NCI-H82 treated with DMSO at 0.1 percent for 48 hours (cell line): ENCODE data around the gene ADAM12.
"Not testable (repeated sequence)": the region's sequence is repeated elsewhere in the genome, so short reads cannot be mapped to it uniquely, and the experiment has no call there.

ENCODE experiments used
- DNase-seq: peaks from one replicate; lab custom pipeline; 2025; ENCODE audit not compliant: unreplicated experiment; lab: John Stamatoyannopoulos, UW

The ADAM12 gene

DNA sequence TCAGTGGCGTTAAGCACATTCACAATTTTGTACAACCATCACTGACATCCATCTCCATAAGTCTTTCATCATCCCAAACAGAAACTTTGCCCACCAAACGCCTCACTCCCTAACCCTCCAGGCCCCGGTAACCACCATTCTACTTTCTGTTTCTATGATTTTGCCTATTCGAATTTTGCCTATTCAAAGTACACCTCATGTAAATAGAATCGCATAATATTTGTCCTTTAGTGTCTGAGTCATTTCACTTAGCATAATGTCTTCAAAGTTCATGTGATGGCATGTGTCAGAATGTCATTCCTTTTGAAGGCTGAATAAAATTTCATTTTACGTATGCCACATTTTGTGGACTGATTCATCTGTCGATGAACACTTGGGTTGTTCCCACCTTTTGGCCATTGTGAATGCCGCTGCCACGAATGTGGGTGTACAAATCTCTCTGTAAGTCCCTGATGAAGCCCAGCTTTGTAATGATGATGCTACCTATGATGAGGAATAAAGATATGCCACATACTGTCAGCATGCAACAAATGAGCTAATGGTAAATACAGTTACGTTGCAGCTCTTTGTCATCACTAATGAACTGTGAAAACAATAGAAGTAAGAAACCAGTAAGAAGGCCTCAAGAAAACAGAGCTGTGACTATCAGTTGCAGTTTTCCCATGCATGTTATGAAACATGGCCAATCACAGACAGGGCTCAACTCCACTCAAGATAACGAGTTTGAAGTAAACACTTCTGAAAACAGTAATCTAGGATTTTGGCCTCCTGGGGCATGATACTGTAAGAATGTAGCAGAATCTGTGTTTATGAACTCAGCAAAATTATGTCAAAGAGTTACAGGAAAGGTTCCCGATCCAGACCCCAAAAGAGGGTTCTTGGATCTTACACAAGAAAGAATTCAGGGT, 120.0 kb downstream of the ADAM12 start:
- DNase-seq: no peak

DNA sequence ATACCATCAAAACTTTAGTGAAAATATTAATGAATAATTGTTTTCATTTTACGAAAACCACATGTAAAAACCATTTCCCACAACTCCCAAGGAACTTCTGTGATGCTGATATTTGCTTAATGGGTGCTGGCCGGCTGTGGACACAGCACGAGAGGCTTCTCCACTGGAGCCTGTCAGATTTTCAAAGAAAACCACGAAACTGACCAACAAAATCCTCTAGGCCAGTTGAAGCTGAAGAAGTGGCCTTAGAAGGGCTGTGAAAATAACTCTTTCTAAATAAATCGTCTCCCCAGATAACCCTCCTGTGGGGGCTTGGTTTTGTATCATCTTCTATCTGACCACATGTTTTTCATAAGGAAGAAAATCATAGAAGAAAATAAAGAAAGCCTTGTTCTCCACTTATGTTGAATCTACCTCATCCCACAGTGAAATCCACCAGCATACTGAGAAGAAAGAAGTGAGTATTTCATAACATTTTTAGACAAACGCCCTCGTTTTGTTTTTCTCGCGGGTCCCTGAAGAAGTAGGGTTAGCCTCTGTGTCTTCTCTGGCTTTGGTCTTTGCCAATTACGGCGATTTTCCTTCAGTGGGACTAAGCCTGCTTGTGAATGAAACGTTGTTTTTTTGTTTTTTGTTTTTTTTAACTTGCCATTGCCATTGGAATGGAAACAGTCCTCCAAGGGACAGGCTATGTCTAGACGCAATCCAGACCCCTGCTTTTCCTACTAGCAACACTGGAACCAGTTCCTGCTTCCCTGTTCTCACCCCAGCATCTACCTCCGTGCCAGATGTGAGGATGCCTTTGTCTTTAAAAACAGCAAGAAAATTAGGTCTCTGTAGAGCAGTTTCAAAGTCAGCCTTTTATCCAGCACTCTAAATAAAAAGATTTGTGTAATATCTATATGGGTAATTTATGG, 123.9 kb downstream of the ADAM12 start:
- no peak for DNase-seq

DNA sequence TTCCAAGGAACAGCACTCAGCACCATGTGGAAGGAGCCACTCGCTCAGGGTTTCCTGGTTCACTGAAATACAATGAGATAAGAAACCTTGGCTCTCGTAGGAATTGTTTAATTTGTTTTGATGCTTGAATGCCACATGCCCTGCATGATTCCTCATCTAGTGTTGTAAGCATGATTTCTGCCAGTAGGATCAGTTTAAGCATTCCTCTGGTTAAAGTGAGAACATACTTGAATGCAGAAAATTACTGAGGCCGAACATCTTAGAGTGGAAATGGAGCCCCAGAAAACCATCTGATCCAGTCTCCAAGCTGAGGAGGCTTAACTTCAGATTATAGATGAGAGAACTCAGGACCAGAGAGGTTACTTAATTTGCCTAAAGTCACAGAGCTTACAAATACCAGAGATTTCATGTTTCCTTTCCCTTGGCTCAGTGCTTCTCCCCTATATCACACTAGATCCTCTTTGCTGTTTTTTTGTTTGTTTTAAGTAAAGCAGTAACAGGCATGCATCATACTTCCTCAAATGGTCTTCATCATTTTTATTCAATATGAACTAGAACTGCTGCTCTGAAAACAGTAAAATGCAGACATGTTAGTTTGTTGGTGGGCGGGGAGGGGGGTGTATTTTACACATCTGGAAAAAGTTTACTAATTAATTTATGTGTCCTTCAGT, 125.1 kb downstream of the ADAM12 start:
- no peak for DNase-seq

DNA sequence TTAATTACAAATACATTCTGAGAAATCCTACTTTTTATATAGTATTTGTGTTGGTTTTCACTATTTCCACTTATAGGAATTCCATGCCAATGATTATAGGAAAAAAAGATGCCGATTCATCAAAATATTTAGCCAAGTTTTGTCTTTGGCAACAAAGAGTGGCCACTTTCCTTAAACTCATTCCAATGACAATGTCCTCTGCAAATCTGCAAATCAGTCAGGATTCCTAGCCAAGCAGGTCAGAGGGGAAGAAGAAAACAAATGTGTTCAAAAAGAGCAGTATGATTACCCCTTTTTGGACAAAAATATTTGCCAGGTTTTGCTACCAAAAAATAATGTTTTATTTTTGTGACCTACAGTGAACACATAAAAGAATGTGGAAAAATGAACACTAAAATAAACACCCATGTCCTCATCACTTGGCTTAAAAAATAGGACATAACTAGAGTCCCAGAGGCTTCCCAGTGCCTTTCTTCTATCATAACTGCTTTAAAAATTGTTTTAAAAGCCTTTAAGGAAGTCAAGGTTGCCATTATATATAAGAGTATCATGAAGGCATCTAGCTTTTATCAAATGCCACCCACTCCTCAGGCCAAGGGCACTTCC, 125.9 kb downstream of the ADAM12 start:
- no peak for DNase-seq

DNA sequence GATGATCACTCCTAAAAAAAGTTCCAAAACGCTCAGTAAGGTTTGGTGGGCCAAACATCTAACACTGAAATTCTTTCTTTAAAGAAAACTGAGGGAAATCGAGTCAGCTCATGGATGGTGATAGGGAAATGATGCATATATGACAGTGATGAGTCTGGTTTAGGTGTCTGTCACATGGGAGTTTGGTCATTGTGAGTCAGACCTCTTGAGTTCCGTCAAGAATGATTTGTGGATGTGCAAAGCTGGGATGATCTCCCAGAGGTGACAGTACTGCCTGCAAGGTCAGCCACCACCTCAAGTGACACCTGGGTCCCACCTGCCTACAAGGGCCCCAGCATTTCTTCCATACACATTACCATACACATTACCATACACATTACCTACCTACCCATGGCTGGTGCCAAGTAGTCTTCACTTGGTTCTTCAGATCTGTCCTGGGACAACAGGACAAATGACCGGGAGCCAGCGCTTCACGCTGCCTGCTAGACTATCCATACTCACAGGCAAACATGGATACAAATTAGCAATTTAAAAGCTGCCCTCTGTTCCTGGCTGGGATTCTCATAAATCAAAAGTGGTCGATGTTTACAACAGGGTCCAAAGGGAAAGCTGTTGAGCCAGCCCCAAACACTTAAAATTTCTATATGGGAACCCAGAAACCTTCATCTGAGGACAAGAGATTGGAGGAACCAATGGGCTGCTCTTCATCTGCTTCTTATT, 128.4 kb downstream of the ADAM12 start:
- DNase-seq: no peak

DNA sequence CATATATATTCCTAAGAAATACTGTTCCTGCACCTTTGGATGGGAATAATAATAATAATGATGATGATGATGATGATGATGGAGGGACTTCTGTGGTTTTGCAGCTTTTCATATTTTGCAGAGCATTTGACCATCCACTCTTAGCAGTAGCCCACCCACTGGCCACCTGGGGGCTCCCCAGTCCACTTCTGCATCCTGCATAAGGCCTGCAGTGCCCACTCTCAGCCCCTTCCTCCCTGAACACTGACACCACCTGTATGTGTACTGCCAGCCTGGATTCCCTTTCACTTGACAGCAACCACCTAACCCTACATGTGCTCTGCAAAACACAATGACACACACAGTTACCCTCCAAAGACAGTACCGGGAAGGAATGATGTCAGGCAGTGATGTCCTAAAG, 131.4 kb downstream of the ADAM12 start:
- DNase-seq: no peak

DNA sequence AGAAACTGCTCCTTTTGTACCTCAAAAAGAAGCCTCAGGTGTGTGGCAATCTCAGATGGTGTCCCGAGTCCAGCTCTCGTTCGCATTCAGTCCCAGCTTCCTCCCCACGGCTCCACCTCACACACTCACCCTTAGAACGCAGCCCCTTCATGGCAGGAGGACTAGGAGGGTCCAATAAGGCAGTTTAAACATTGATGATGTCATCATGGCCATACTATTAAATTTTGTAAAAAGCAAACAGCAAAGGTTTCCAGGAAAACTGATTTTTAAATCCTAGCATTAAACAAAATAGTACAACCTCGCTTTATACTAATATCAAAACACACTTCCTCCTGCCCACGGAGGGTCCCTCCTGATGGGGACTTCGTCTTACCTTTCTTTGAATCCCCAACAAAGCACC, 133.0 kb downstream of the ADAM12 start:
- no peak for DNase-seq

DNA sequence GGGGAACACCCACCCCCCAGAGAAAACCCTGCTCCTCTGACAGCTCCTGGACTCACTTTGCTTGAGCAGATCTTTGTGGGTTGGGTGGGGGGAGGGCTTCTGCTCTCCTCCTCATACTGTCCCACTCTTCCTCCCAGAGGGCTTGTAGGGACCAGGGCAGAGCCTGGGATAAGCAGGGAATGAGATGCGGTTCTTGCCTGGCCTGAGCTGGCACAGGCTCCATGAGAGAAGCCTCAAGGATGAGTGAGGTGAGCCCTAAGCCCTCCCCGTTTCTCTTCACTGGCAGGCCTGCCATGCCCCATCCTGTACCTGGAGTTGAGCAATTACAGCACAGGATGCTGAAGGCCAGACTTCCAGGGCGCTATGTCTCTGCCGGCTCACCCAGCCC, 134.7 kb downstream of the ADAM12 start:
- no peak for DNase-seq

DNA sequence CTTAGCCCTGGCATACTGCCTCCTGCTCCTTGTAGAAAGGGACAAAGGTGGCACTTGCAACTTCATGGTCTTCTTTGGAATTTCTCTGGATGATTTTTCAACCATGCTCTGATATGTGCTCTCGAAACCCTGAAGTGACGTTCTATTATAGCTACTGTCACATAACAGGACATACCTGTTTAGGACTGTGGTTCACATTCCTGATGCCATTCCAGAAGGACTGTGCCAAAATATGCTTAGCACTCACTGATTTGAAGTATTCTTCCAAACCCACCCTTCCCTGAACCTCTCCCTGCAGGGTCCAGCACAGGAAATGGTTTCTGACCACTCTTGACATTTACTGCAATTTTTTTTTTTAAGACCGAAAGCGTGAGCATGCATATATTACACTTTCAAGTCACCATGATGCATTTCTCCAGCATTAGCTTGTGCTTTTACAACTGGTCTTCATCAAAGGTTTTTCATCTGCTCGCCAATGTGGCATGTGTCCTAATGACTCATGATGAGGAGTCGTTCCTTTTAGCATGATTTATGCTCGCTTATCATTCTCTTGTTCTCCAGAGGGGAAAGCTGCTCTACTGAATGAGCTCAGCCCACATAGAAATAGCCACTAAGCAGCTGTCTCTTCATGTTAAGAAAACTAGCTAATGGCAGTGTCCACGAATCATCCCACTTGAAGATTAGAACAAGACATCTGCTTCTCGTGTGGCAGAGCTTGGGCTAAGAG, 135.2 kb downstream of the ADAM12 start:
- no peak for DNase-seq

DNA sequence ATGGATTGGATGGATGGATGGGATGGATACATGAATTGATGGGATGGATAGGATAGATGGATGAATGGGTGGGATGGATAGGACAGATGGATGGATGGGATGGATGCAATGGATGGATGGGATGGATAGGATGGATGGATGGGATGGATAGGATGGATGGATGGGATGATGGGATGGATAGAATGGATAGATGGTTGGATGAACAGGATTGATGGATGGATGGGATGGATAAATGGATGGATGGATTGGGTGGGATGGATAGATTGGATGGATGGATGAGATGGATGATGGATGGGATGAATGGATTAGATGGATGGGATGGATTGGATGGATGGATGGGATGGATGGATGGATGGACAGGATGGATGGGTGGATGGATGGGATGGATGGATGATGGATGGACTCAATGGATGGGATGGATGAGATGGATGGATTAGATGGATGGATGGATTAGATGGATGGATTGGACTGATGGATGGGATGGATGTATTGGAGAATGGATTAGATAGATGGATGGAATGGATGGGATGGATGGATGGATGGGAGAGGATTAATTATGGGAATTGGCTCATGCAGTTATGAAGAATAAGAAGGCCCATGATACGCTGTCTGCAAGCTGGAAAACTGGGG, 136.4 kb downstream of the ADAM12 start:
- no peak for DNase-seq

DNA sequence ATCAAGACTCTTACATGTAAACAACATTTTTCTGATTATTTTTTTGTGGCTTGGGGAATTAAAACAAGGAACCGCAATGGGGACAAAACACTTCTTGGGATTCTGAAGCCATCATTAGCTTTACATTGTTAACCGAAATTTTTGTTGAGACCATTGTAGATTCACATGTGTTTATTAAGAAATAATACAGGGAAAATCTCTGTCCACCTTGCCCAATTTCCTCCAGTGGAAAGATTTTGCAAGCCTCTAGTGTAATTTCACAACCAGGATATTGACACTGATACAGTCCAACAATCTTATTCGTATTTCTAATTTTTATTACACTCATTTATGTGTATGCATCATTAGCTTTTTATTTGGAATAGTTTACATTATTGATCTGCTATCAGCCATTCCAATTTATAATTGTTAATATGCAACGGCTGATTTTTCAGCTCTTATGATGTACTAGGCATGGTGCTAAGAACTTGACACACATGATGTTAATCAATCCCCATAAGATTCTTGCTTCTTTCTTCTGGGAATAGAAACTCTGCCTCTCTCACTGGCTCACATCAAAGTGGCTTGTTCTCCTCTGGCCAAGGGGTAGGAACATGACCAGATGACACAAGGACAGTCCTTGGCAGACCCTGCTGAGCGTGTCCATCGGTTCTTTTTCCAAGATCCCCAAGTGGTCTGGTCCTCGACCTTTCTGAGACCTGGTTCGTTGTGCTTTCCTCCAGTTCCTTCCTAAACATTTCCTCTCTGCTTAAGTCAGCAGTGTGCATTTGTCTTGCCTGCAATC, 137.6 kb downstream of the ADAM12 start:
- DNase-seq: no peak

DNA sequence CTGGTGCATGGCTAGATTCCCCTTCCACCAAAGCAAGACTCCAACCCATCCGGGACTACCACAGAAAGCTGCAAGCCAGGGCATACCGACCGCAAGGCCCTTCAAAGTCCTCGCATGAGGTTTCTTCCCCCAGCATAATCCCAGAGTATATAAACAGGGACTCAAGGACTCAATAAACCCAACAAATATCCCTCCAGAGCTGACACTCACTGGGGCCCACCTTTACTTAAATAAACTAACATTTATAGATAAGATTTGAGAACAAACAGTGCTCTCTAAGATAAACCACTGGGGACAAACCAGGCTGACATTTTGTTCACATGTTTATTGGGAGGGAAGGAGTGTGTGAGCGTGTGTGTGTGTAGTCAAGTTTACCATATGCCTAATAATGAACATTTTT, 138.2 kb downstream of the ADAM12 start:
- no peak for DNase-seq

DNA sequence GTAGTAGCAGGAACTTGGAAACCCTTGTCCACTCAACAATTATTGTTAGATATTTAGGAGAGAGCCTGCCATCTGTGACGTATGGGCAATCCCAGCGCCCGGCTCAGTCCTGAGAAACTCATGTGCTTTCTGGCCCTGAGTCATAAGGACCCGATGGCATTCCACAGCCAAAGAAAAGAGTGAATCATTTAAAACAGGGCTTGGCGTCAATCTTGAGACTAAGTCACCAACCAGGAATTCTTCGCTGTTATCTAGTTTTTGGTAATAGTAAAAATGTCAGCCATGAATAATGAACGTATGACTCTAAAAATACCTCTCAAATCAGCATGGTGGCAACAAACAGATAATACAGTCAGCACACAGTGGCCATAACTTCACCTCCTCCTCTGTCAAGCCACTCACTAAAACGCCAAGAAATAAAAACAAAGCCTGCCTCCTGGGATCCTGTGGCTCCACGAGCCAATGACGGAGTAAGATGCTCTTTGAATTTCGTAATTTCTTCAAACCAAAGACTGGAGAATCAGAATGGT, 140.8 kb downstream of the ADAM12 start:
- DNase-seq: no peak

DNA sequence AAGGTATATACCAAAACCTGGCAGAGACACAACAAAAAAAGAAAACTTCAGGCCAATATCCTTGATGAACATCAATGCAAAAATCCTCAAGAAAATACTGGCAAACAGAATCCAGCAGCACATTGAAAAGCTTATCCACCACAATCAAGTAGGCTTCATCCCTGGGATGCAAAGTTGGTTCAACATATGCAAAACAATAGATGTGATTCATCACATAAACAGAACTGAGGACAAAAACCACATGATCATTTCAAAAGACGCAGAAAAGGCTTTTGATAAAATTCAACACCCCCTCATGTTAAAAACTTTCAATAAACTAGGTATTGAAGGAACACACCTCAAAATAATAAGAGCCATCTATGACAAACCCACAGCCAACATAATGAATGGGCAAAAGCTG, 141.9 kb downstream of the ADAM12 start:
- not testable (repeated sequence) for DNase-seq

DNA sequence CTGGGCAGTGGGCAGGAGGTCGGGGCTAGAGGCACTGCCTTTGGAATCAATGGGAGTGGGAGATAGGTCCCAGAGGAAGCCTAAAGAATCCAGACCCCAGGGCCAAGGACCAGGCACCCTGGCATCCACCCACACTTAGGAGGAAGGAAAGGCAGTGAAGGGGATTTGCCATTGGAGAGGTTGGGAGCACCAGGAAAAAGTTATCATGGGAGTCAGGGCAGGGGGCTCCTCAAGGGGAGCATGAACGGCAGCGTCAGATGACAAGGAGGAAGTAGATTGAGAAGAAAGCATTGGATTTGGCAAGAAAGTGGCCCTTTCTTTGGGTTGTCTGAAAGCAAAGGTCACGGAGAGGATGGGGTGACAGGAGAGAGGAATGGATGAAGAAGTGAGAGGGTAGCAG, 142.8 kb downstream of the ADAM12 start:
- DNase-seq: no peak

DNA sequence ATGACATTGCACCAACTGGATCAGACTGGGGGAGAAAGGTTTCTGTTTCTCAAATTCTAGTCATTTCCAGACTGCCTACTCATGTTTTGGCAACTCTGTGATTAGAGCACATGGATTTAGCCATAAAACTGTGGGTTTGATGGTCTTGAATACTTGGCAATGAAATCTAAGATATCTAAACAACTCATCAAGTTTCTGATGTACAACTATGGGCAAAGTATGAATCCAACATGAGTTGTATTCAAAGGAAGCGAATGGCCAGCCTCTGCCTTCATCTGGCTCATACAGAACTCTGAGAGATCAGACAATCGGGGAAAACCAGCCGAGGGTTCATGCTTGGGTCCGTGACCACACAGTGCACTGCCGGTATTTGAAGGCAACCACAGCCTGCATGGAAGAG, 144.3 kb downstream of the ADAM12 start:
- DNase-seq: no peak

DNA sequence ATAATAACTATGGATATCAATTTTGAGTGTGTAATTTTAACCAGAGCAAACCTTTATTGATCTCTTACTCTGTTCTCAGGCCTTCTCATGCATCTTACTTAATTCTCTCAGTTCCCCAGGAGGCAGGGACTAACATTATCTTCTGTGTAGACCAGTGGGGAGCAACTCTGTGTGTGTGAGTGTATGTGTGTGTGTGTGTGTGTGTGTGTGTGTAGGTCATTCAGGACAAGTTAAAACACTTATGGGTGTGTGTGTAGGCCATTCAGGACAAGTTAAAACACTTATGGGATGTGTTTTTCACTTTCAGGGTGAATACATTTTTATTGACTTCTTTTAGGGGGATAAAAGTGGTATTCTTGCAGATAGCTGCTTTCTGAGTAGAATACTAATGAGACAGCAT, 145.0 kb downstream of the ADAM12 start:
- no peak for DNase-seq
